Lower lobe of right lung (tissue), 2 donors: ENCODE results near the gene SERPINA5. TPM values are rescaled to one million over a fixed set of nuclear protein-coding genes. Genes with fewer than 3 reads are reported as not detected.

Experiments used
- ATAC-seq, 2 donors: fragments of 200-7000 bp; cut with Tn5 transposase; one replicate each; pipeline ENCODE4 v1.9.1; 2020 to 2022; ENCODE audit warnings: mild to moderate bottlenecking in 2 of 2, moderate library complexity in 2 of 2
- DNase-seq: peaks from one replicate; pipeline ENCODE4 v3.0.0-alpha.2; 2020
- H3K27ac ChIP-seq: fragments of 200-600 bp; one replicate; pipeline ENCODE4 v1.8.0; 2022
- H3K27me3 ChIP-seq: fragments of 200-600 bp; one replicate; pipeline ENCODE4 v1.8.0; 2022; ENCODE audit warnings: low read depth
- H3K36me3 ChIP-seq: fragments of 200-600 bp; one replicate; pipeline ENCODE4 v1.8.0; 2022; ENCODE audit warnings: mild to moderate bottlenecking
- H3K4me1 ChIP-seq: fragments of 200-600 bp; one replicate; pipeline ENCODE4 v1.8.0; 2022
- H3K4me3 ChIP-seq: fragments of 200-600 bp; one replicate; pipeline ENCODE4 v1.8.0; 2022; ENCODE audit warnings: mild to moderate bottlenecking
- H3K9me3 ChIP-seq: fragments of 200-600 bp; one replicate; pipeline ENCODE4 v1.8.0; 2022
- intact Hi-C: fragments of 100-400 bp; cut with DNase I; formaldehyde crosslinking; loops from one replicate; pipeline ENCODE4 v1.11.0; 2022
- total RNA-seq: library from RNA; stranded (reverse); fragmentation: NEBNext Ultra II Directional; extraction: Animal tissue kit (Norgen Biotek cat#: 25700); gene quantifications from one replicate; pipeline ENCODE4 v1.2.1, GENCODE V29; 2021
- TF ChIP-seq, protein P1 (sequence below): fragments of 200-600 bp; IDR thresholded peaks from one replicate; pipeline ENCODE4 v1.8.0; 2022; ENCODE audit warnings: antibody characterized with exemption, mild to moderate bottlenecking
- donor health status: DM: no; HTN: yes; CAD: no; lungs with severe emphysema.

SERPINA5 gene
- total RNA-seq, 1 donor from 2014 or later, result 0.56 TPM

GRCh38 chr14:94588311-94588710 is 7.1 kb downstream of the SERPINA5 start:
- no peak for DNase-seq
- TF ChIP-seq, protein P1, sequence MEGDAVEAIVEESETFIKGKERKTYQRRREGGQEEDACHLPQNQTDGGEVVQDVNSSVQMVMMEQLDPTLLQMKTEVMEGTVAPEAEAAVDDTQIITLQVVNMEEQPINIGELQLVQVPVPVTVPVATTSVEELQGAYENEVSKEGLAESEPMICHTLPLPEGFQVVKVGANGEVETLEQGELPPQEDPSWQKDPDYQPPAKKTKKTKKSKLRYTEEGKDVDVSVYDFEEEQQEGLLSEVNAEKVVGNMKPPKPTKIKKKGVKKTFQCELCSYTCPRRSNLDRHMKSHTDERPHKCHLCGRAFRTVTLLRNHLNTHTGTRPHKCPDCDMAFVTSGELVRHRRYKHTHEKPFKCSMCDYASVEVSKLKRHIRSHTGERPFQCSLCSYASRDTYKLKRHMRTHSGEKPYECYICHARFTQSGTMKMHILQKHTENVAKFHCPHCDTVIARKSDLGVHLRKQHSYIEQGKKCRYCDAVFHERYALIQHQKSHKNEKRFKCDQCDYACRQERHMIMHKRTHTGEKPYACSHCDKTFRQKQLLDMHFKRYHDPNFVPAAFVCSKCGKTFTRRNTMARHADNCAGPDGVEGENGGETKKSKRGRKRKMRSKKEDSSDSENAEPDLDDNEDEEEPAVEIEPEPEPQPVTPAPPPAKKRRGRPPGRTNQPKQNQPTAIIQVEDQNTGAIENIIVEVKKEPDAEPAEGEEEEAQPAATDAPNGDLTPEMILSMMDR, result no peak
- Histone ChIP-seq H3K27me3 (peaks cover 4% of the 10 kb centered on the region), H3K4me1 (no peaks in the 10 kb centered on the region), H3K9me3 (no peaks in the 10 kb centered on the region), H3K4me3 (no peak overlapping the region), H3K27ac (no peak overlapping the region), H3K36me3 (no peaks in the 10 kb centered on the region)
- intact Hi-C loops, result no loop called here
- no peak for ATAC-seq

DNA sequence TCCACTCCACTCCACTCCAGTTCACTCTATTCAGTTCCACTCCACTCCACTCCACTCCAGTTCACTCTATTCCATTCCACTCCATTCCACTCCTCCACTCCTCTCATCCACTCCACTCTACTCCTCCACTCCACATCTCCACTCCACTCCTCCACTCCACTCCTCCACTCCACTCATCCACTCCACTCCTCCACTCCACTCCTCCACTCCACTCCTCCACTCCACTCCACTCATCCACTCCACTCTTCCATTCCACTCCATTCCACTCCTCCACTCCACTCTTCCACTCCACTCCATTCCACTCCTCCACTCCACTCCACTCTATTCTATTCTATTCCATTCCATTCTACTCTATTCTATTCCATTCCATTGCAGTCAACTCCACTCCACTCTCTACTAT is 9.8 kb downstream of the SERPINA5 start:
- DNase-seq (no peak), ATAC-seq (no peak)
- Histone ChIP-seq H3K4me1 (no peaks in the 10 kb centered on the region), H3K36me3 (no peaks in the 10 kb centered on the region), H3K27ac (no peak overlapping the region), H3K9me3 (no peaks in the 10 kb centered on the region), H3K27me3 (peaks cover 4% of the 10 kb centered on the region), H3K4me3 (no peak overlapping the region)
- TF ChIP-seq, protein P1, result no peak
- intact Hi-C loops, result no loop called here

DNA sequence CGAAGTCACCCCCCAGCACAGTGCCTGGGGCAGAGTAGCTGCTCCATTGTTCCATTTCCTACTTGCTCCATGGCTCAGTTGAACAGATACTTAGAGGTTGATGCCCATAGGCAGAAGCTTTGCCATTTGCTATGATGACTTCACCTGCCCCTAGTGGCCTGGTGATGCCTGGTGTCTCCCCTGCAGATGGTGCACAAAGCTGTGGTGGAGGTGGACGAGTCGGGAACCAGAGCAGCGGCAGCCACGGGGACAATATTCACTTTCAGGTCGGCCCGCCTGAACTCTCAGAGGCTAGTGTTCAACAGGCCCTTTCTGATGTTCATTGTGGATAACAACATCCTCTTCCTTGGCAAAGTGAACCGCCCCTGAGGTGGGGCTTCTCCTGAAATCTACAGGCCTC is 10.6 kb downstream of the SERPINA5 start:
- Histone ChIP-seq H3K4me3 (no peak overlapping the region), H3K4me1 (no peaks in the 10 kb centered on the region), H3K9me3 (no peaks in the 10 kb centered on the region), H3K27ac (no peak overlapping the region), H3K36me3 (no peaks in the 10 kb centered on the region), H3K27me3 (peaks cover 4% of the 10 kb centered on the region)
- intact Hi-C loops, result no loop called here
- no peak for ATAC-seq
- TF ChIP-seq, protein P1, result no peak
- DNase-seq, result no peak

DNA sequence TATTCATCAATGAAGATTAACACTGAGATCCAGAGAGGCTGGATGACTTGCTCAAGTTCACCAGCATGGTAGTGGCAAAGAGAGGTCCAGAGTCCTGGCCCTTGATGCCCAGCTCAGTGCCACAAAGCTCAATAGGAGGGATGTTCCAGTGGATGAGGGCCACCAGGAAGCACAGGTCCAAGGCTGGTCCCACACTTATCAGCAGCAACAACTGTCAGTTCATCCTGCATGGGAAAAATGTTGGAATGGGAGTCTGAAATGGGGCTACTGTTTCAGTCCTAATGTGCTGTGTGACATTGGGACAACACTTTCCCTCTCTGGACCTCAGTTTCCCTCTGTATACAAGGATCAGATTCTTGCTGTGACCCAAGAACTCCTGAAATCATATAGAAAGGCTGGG is 11.2 kb downstream of the SERPINA5 start:
- TF ChIP-seq, protein P1, result no peak
- DNase-seq, result no peak
- intact Hi-C loops, result no loop called here

DNA sequence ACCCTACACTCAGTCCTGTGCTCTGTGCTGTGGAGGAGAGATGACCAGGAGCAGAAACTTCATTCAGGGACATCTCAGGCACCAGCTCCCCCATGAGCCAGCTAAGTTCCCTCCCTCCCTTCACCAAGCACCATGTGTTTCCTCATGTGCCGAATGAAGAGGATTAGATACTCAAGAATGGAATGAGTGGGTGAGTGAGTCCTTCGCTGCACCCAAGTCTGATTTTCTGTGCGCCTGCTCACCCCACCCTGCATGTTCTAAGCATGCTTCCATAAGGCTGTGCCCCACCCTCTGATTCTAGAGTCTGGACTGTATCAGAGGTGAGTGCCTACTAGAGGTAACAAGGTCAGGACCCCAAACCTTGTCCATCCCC is 12.1 kb downstream of the SERPINA5 start:
- Histone ChIP-seq H3K9me3 (no peaks in the 10 kb centered on the region), H3K27me3 (no peaks in the 10 kb centered on the region), H3K27ac (no peak overlapping the region), H3K36me3 (no peaks in the 10 kb centered on the region), H3K4me1 (no peaks in the 10 kb centered on the region), H3K4me3 (no peak overlapping the region)
- no peak for ATAC-seq
- intact Hi-C loops, result no loop called here
- TF ChIP-seq, protein P1, result no peak
- DNase-seq, result no peak

More for the DNA sequence above, 11.2 kb downstream of the SERPINA5 start:
- H3K4me1 ChIP-seq, result no peaks in the 10 kb centered on the region
- H3K9me3 ChIP-seq, result no peaks in the 10 kb centered on the region
- no peak overlapping the region for H3K27ac ChIP-seq
- H3K4me3 ChIP-seq, result no peak overlapping the region
- ATAC-seq, result no peak
- no peaks in the 10 kb centered on the region for H3K36me3 ChIP-seq
- H3K27me3 ChIP-seq, result peaks cover 4% of the 10 kb centered on the region
